Panc1 (cell line): ENCODE results near the gene TMPRSS11D.

ENCODE experiments used
- POLR2AphosphoS5 ChIP-seq: IDR thresholded peaks from 2 replicates; pipeline ENCODE4 v1.6.1; 2012; ENCODE audit warnings: mild to moderate bottlenecking, low read depth, low read length, moderate library complexity
- REST ChIP-seq, 2 experiments: IDR thresholded peaks; 2 replicates each; pipeline ENCODE4 v1.6.1; 2011 to 2012; ENCODE audit warnings: low read depth in 2 of 2, control low read depth in 1 of 2, low read length in 1 of 2, mild to moderate bottlenecking in 1 of 2, moderate library complexity in 1 of 2; ENCODE audit not compliant: insufficient read depth in 1 of 2
- SIN3A ChIP-seq: IDR thresholded peaks from 2 replicates; pipeline ENCODE4 v1.6.1; 2012; ENCODE audit warnings: low read depth, mild to moderate bottlenecking, low read length, moderate library complexity, borderline replicate concordance; ENCODE audit not compliant: insufficient read depth
- TCF7L2 ChIP-seq: IDR thresholded peaks from 2 replicates; pipeline ENCODE4 v1.6.1; 2011; ENCODE audit warnings: mild to moderate bottlenecking, low read depth, low read length, inconsistent platforms
- TF ChIP-seq, protein P1 (sequence below): fragments of 450-650 bp; IDR thresholded peaks from 2 replicates; pipeline ENCODE4 v1.5.1; 2017; ENCODE audit warnings: mild to moderate bottlenecking

GRCh38 chr4:67928546-67928945, 44.7 kb upstream of the TMPRSS11D start:
- TF ChIP-seq POLR2AphosphoS5 (no peak), SIN3A (no peak), REST (IDR thresholded peaks at IDR 0.05; ENCODE audit: insufficient read depth in 1 of 2, low read depth in 2 of 2, low read length in 1 of 2) (no peak), TCF7L2 (no peak)
- TF ChIP-seq, protein P1, sequence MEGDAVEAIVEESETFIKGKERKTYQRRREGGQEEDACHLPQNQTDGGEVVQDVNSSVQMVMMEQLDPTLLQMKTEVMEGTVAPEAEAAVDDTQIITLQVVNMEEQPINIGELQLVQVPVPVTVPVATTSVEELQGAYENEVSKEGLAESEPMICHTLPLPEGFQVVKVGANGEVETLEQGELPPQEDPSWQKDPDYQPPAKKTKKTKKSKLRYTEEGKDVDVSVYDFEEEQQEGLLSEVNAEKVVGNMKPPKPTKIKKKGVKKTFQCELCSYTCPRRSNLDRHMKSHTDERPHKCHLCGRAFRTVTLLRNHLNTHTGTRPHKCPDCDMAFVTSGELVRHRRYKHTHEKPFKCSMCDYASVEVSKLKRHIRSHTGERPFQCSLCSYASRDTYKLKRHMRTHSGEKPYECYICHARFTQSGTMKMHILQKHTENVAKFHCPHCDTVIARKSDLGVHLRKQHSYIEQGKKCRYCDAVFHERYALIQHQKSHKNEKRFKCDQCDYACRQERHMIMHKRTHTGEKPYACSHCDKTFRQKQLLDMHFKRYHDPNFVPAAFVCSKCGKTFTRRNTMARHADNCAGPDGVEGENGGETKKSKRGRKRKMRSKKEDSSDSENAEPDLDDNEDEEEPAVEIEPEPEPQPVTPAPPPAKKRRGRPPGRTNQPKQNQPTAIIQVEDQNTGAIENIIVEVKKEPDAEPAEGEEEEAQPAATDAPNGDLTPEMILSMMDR, result no peak
